Hepatic stellate cell (primary cell): Measurements from ENCODE around the gene RSPH3.

Experiments
- DNase-seq: peaks from one replicate; pipeline ENCODE4 v3.0.0; 2011; ENCODE audit warnings: low spot score

The RSPH3 gene

DNA sequence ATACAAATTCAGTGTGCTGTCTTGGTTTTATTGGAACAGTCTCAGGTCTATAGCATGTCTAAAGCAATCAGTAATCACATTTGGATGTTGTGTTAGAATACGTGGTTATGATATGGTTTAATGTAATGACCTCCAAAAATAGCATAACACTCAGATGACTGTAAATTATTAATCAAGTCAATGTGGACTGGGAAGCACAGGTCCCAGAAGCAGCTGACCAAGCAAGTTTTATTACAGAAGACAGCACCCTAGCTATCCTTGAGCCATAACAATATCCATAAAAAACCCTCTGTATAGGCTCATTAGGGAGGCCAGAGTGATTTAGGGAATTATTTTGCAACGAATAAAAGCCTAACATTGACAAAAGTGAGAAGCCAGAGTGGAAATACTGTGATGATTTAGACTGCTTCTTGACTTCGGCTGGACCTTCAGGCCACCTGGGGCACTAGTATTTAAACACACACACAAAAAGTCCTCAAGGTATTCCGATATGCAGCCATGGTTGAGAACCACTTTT lies 66.9 kb downstream of the RSPH3 start:
- no peak for DNase-seq

- no peak for DNase-seq
Observed at GRCh38 chr6:158928068-158928467, 71.9 kb downstream of the RSPH3 start.

- DNase-seq: no peak
Observed at GRCh38 chr6:158926414-158926813, 73.6 kb downstream of the RSPH3 start.

DNA sequence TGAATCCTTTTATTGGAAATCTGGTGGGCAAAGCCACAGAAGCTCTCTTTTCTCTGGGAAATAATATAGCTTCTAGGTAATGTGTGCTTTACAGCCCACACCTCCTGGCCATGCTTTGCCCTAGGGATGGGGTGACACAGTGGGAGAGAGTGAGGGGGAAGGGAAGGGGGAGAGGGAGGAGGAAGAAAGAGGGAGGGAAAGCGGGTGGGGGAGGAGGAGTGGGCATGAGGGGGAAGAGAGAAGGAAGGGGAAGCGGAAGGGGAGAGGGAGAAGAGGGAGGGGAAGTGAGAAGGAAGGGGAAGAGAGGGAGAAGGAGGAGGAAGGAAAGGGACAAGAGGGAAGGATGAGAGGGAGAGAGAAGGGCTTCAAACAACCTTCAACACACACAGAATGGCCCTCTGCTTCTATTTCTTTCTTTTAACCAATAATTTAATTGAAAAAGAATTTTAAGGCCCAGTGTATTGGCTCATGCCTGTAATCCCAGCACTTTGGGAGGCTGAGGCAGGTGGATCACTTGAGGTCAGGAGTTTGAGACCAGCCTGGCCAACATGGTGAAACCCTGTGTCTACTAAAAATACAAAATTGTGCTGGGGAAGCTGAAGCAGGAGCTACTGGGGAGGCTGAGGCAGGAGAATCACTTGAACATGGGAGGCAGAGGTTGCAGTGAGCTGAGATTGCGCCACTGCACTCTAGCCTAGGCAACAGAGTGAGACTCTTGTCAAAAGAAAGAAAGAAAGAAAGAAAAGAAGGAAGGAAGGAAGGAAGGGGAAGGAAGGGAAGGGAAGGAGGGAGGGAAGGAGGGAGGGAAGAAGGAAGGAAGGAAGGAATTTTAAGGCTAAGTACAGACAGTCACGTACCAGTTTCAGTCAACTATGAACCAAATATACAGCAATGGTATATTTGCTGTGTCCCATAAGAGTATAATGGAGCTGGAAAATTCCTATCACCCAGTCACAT lies 75.2 kb downstream of the RSPH3 start:
- DNase-seq: no peak

- DNase-seq: no peak
Observed at GRCh38 chr6:158923805-158924498, 76.0 kb downstream of the RSPH3 start.
